OCI-LY1 (cell line): ENCODE results near the gene C11orf65.

ENCODE experiments used
- H2AFZ ChIP-seq: fragments of 200-600 bp; sonication (generic), shearing (Covaris generic); 2 replicates; pipeline ENCODE4 v1.6.0; 2014; ENCODE audit warnings: antibody characterized with exemption, mild to moderate bottlenecking, low read length
- H3F3A ChIP-seq: fragments of 200-600 bp; sonication (generic), shearing (Covaris generic); 2 replicates; pipeline ENCODE4 v1.6.0; 2014; ENCODE audit warnings: mild to moderate bottlenecking, antibody characterized with exemption, low read length, moderate library complexity; ENCODE audit not compliant: insufficient read depth
- H3K27ac ChIP-seq: fragments of 200-600 bp; sonication (generic); 2 replicates; pipeline ENCODE4 v1.5.1; 2014; ENCODE audit warnings: low read length, mixed run types, mild to moderate bottlenecking, low read depth; ENCODE audit not compliant: poor library complexity, severe bottlenecking
- H3K27me3 ChIP-seq: fragments of 200-600 bp; sonication (generic); 2 replicates; pipeline ENCODE4 v1.6.0; 2014; ENCODE audit warnings: antibody characterized with exemption, mild to moderate bottlenecking, low read length, moderate library complexity; ENCODE audit not compliant: insufficient read depth
- H3K36me3 ChIP-seq: fragments of 200-600 bp; sonication (generic); 2 replicates; pipeline ENCODE4 v1.6.1; 2014; ENCODE audit warnings: mild to moderate bottlenecking, antibody characterized with exemption, low read length, moderate library complexity, mixed read lengths; ENCODE audit not compliant: insufficient read depth
- H3K4me1 ChIP-seq: fragments of 200-600 bp; sonication (generic); 2 replicates; pipeline ENCODE4 v1.5.1; 2014; ENCODE audit warnings: mild to moderate bottlenecking, low read length, moderate library complexity; ENCODE audit not compliant: insufficient read depth, severe bottlenecking
- H3K4me2 ChIP-seq: fragments of 200-600 bp; sonication (generic), shearing (Covaris generic); 2 replicates; pipeline ENCODE4 v1.6.1; 2014; ENCODE audit warnings: low read length
- H3K4me3 ChIP-seq: fragments of 200-600 bp; sonication (generic); 2 replicates; pipeline ENCODE4 v1.5.1; 2014; ENCODE audit warnings: low read length, low read depth, mild to moderate bottlenecking, mixed read lengths; ENCODE audit not compliant: poor library complexity, severe bottlenecking
- H3K79me2 ChIP-seq: fragments of 200-600 bp; shearing (Covaris generic); 2 replicates; pipeline ENCODE4 v1.6.1; 2016; ENCODE audit warnings: mixed run types, low read length, mixed read lengths; ENCODE audit not compliant: insufficient read depth
- H3K9ac ChIP-seq: fragments of 200-600 bp; sonication (generic), shearing (Covaris generic); 2 replicates; pipeline ENCODE4 v1.6.1; 2014; ENCODE audit warnings: mild to moderate bottlenecking, low read length, mixed read lengths
- H3K9me2 ChIP-seq: fragments of 200-600 bp; sonication (generic), shearing (Covaris generic); 2 replicates; pipeline ENCODE4 v1.6.1; 2014; ENCODE audit warnings: low read depth, mild to moderate bottlenecking, low read length, mixed read lengths
- H3K9me3 ChIP-seq: fragments of 200-600 bp; shearing (Covaris generic); 2 replicates; pipeline ENCODE4 v1.6.1; 2014; ENCODE audit warnings: low read length, mixed read lengths
- H4K20me1 ChIP-seq: fragments of 200-600 bp; sonication (generic), shearing (Covaris generic); 2 replicates; pipeline ENCODE4 v1.6.0; 2016; ENCODE audit warnings: mild to moderate bottlenecking, low read length; ENCODE audit not compliant: insufficient read depth
- EZH2 ChIP-seq: fragments of 200-600 bp; sonication (generic), shearing (Covaris generic); IDR thresholded peaks from 2 replicates; pipeline ENCODE4 v1.8.0; 2017; ENCODE audit warnings: borderline replicate concordance, mixed run types, mild to moderate bottlenecking, antibody characterized with exemption, low read length, moderate library complexity, mixed read lengths
- TF ChIP-seq, protein P1 (sequence below): fragments of 200-600 bp; sonication (generic), shearing (Covaris generic); IDR thresholded peaks from 2 replicates; pipeline ENCODE4 v1.5.1; 2017; ENCODE audit warnings: mild to moderate bottlenecking, antibody characterized with exemption, low read length, moderate library complexity, mixed read lengths

C11orf65 gene

GRCh38 chr11:108486828-108487227 lies 19.5 kb upstream of the C11orf65 start:
- no peak overlapping the region for H3K9ac ChIP-seq
- H4K20me1 ChIP-seq: no peaks in the 10 kb centered on the region
- H3K27ac ChIP-seq: no peak overlapping the region
- no peaks in the 10 kb centered on the region for H3K9me2 ChIP-seq
- H3K4me1 ChIP-seq: no peaks in the 10 kb centered on the region
- H3K9me3 ChIP-seq: no peaks in the 10 kb centered on the region
- H3K36me3 ChIP-seq: no peaks in the 10 kb centered on the region
- H3K79me2 ChIP-seq: no peaks in the 10 kb centered on the region
- no peak for TF ChIP-seq EZH2
- TF ChIP-seq, protein P1, sequence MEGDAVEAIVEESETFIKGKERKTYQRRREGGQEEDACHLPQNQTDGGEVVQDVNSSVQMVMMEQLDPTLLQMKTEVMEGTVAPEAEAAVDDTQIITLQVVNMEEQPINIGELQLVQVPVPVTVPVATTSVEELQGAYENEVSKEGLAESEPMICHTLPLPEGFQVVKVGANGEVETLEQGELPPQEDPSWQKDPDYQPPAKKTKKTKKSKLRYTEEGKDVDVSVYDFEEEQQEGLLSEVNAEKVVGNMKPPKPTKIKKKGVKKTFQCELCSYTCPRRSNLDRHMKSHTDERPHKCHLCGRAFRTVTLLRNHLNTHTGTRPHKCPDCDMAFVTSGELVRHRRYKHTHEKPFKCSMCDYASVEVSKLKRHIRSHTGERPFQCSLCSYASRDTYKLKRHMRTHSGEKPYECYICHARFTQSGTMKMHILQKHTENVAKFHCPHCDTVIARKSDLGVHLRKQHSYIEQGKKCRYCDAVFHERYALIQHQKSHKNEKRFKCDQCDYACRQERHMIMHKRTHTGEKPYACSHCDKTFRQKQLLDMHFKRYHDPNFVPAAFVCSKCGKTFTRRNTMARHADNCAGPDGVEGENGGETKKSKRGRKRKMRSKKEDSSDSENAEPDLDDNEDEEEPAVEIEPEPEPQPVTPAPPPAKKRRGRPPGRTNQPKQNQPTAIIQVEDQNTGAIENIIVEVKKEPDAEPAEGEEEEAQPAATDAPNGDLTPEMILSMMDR: no peak
- no peak overlapping the region for H3K4me3 ChIP-seq
- no peaks in the 10 kb centered on the region for H3F3A ChIP-seq
- H3K4me2 ChIP-seq: no peak overlapping the region
- H3K27me3 ChIP-seq: peaks cover 3% of the 10 kb centered on the region; the same call in 1 of the 2 replicates
- H2AFZ ChIP-seq: no peak overlapping the region

DNA sequence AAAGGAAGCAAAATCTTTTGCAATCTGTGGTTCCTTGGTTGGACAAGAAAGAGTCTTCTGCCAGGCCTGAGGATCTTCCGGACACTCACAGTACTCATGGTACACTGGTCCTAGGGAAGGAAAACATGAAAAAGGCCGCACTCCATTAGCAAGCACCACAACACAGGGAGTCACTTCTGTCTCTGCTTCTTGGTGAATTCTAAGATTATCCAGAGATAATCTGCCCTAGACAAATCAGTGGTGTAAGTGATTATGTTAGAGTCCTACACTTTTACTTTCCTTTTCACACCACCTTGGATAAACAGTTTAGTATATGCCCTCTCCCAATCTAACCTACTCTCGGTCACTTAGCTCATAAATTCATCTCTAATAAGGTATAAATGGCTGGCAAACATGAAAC lies 19.0 kb upstream of the C11orf65 start:
- TF ChIP-seq, protein P1: no peak
- no peak for TF ChIP-seq EZH2
- H2AFZ ChIP-seq: no peak overlapping the region
- no peaks in the 10 kb centered on the region for H3K79me2 ChIP-seq
- no peaks in the 10 kb centered on the region for H3K36me3 ChIP-seq
- peaks cover 3% of the 10 kb centered on the region; the same call in 1 of the 2 replicates for H3K27me3 ChIP-seq
- H4K20me1 ChIP-seq: no peaks in the 10 kb centered on the region
- H3K4me2 ChIP-seq: no peak overlapping the region
- no peak overlapping the region for H3K9ac ChIP-seq
- H3K9me3 ChIP-seq: no peaks in the 10 kb centered on the region
- no peaks in the 10 kb centered on the region for H3F3A ChIP-seq
- no peak overlapping the region for H3K4me3 ChIP-seq
- H3K27ac ChIP-seq: no peak overlapping the region
- no peaks in the 10 kb centered on the region for H3K9me2 ChIP-seq
- no peaks in the 10 kb centered on the region for H3K4me1 ChIP-seq

GRCh38 chr11:108483163-108483562 lies 15.8 kb upstream of the C11orf65 start:
- H3K9ac ChIP-seq: no peak overlapping the region
- no peaks in the 10 kb centered on the region for H4K20me1 ChIP-seq
- H3K27me3 ChIP-seq: no peaks in the 10 kb centered on the region
- no peaks in the 10 kb centered on the region for H3F3A ChIP-seq
- H3K27ac ChIP-seq: no peak overlapping the region
- TF ChIP-seq EZH2: no peak
- TF ChIP-seq, protein P1: no peak
- H3K4me3 ChIP-seq: no peak overlapping the region
- no peak overlapping the region for H3K4me2 ChIP-seq
- H2AFZ ChIP-seq: no peak overlapping the region
- H3K4me1 ChIP-seq: no peaks in the 10 kb centered on the region
- H3K9me3 ChIP-seq: no peaks in the 10 kb centered on the region
- H3K9me2 ChIP-seq: no peaks in the 10 kb centered on the region
- H3K36me3 ChIP-seq: no peaks in the 10 kb centered on the region
- H3K79me2 ChIP-seq: no peaks in the 10 kb centered on the region
